ENCODE data around the gene LAMA3.

DNA sequence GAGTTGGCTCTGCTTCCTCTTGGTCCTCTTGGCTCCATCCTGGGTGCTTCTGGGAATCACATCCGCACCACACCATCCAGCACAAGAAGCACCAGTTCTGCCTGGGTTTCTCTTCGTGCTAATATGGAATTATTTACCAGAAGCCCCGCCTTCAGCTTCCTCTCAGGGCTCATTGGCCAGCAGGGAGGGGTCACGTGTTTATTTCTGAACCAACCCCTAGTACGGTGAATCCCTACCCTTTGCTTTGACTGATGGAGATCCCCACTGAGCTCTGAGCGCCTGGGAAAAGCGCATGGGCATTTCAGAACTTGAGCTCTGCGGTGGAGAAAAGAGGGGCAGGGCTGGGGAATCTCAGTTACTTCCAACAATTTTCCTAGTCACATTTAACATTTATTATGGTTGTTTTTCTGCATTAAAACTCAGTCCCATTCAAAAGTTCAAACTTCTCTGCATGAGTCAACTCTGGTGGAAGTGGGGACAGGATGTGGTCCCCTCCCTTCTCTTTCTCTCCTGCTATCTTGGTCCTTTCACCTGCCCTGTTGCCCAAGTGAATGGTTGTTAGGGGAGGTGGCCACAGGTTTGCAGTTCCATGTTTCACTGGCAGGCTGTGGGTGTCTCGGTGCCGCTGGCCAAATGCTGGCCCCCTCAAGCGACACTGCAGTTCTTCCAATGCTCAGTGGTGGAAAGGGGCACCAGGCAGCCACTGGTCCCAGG, 248.9 kb downstream of the LAMA3 start:
- TF ChIP-seq, protein P1, sequence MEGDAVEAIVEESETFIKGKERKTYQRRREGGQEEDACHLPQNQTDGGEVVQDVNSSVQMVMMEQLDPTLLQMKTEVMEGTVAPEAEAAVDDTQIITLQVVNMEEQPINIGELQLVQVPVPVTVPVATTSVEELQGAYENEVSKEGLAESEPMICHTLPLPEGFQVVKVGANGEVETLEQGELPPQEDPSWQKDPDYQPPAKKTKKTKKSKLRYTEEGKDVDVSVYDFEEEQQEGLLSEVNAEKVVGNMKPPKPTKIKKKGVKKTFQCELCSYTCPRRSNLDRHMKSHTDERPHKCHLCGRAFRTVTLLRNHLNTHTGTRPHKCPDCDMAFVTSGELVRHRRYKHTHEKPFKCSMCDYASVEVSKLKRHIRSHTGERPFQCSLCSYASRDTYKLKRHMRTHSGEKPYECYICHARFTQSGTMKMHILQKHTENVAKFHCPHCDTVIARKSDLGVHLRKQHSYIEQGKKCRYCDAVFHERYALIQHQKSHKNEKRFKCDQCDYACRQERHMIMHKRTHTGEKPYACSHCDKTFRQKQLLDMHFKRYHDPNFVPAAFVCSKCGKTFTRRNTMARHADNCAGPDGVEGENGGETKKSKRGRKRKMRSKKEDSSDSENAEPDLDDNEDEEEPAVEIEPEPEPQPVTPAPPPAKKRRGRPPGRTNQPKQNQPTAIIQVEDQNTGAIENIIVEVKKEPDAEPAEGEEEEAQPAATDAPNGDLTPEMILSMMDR (conservative IDR thresholded peaks at IDR 0.05 in 1 of 2, IDR thresholded peaks at IDR 0.05 in 1 of 2; ENCODE audit: low read depth in 1 of 2, low read length in 2 of 2) = no peak
- no peak for TF ChIP-seq EZH2 (IDR thresholded peaks at IDR 0.05; ENCODE audit: low read length, missing control alignments)
